ENCODE data around the gene IMP3. TPM values are rescaled to one million over a fixed set of nuclear protein-coding genes. Genes with fewer than 3 reads are reported as not detected.

The IMP3 gene
- total and polyA plus RNA-seq, 2 donors from 2014 or later: 52.0 to 95.0 TPM

DNA sequence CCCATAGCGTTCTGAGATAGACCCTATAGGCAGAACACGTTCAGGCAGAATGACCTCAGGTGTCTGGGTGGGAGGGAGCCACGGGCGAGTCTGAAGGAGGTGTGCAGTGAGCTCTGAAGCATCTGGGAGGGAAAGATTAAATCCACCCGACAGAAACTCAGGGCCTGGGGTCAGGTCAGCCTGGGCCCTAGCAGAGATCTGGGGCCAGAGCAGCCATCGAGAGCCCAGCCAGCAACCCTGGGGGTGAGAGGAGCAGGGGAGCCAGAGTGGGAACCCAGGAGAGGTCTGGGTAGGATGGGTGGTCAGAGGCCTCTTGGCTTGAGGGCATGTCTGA is 29.8 kb upstream of the IMP3 start:
- Histone ChIP-seq H3K4me1 (ENCODE audit: control insufficient read depth in 2 of 3, insufficient read depth in 2 of 3, low read depth in 1 of 3, low read length in 3 of 3) (peaks cover 0 to 19% (median 3%) of the 10 kb centered on the region in 3 donors), H3K27me3 (ENCODE audit: control insufficient read depth, insufficient read depth, low read length) (no peaks in the 10 kb centered on the region), H3K4me3 (ENCODE audit: low read length in 3 of 3) (no peak overlapping the region), H3K9ac (ENCODE audit: low read length in 3 of 3) (no peak overlapping the region), H3K36me3 (ENCODE audit: control insufficient read depth in 2 of 3, insufficient read depth in 3 of 3, low read length in 3 of 3) (no peaks in the 10 kb centered on the region), H3K27ac (ENCODE audit: low read depth in 2 of 2, low read length in 2 of 2) (no peak overlapping the region), H3K9me3 (ENCODE audit: control insufficient read depth in 2 of 3, insufficient read depth in 1 of 3, low read length in 3 of 3) (no peaks in the 10 kb centered on the region)
- intact Hi-C loops (cut with DNase I): no loop called here
- DNase-seq: no peak
- no peak for FAIRE-seq
- TF ChIP-seq, protein P1, sequence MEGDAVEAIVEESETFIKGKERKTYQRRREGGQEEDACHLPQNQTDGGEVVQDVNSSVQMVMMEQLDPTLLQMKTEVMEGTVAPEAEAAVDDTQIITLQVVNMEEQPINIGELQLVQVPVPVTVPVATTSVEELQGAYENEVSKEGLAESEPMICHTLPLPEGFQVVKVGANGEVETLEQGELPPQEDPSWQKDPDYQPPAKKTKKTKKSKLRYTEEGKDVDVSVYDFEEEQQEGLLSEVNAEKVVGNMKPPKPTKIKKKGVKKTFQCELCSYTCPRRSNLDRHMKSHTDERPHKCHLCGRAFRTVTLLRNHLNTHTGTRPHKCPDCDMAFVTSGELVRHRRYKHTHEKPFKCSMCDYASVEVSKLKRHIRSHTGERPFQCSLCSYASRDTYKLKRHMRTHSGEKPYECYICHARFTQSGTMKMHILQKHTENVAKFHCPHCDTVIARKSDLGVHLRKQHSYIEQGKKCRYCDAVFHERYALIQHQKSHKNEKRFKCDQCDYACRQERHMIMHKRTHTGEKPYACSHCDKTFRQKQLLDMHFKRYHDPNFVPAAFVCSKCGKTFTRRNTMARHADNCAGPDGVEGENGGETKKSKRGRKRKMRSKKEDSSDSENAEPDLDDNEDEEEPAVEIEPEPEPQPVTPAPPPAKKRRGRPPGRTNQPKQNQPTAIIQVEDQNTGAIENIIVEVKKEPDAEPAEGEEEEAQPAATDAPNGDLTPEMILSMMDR (IDR thresholded peaks at IDR 0.05; ENCODE audit: borderline replicate concordance, extremely low read depth, insufficient read depth): no peak

DNA sequence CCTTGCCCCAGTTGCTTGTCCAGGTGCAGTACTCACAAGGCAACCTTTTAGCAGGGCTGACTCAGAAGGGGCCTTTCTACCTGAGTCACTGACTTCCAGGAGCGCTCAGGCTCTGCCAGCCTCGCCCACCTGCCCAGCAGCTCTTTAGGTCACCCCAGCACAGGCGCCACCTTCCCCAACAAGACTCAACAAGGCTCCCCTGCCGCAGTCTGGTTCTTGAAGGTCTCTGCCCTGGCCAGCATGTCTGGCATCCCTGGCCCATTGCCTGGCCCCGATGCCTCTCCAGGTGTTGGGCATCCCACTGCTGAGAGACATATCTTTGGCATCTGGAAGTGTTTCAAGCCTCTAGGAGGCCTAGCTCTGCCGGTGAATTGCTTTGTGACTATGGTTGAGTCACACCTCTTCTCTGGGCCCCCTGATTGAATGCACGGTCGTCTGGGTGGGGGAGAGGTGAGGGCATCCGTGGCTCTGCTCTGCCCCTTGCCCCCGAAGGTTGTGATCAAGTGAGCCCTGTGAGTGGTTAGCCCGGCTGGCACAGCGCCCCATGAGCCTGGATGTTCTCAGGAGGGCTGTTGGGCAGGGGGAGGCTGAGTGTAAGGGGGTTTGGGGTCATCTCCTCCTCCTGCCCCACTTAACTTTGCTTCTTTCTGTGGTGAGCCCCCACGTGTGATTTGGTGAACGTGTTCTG is 29.3 kb upstream of the IMP3 start:
- Histone ChIP-seq H3K9ac (ENCODE audit: low read length in 3 of 3) (no peak overlapping the region), H3K36me3 (ENCODE audit: control insufficient read depth in 2 of 3, insufficient read depth in 3 of 3, low read length in 3 of 3) (no peaks in the 10 kb centered on the region), H3K9me3 (ENCODE audit: control insufficient read depth in 2 of 3, insufficient read depth in 1 of 3, low read length in 3 of 3) (no peaks in the 10 kb centered on the region), H3K27ac (ENCODE audit: low read depth in 2 of 2, low read length in 2 of 2) (no peak overlapping the region), H3K4me3 (ENCODE audit: low read length in 3 of 3) (no peak overlapping the region), H3K4me1 (ENCODE audit: control insufficient read depth in 2 of 3, insufficient read depth in 2 of 3, low read depth in 1 of 3, low read length in 3 of 3) (peaks cover 0 to 16% (median 3%) of the 10 kb centered on the region in 3 donors), H3K27me3 (ENCODE audit: control insufficient read depth, insufficient read depth, low read length) (no peaks in the 10 kb centered on the region)
- TF ChIP-seq, protein P1 (IDR thresholded peaks at IDR 0.05; ENCODE audit: borderline replicate concordance, extremely low read depth, insufficient read depth): no peak
- DNase-seq: no peak
- no peak for FAIRE-seq
- intact Hi-C loops (cut with DNase I): no loop called here

DNA sequence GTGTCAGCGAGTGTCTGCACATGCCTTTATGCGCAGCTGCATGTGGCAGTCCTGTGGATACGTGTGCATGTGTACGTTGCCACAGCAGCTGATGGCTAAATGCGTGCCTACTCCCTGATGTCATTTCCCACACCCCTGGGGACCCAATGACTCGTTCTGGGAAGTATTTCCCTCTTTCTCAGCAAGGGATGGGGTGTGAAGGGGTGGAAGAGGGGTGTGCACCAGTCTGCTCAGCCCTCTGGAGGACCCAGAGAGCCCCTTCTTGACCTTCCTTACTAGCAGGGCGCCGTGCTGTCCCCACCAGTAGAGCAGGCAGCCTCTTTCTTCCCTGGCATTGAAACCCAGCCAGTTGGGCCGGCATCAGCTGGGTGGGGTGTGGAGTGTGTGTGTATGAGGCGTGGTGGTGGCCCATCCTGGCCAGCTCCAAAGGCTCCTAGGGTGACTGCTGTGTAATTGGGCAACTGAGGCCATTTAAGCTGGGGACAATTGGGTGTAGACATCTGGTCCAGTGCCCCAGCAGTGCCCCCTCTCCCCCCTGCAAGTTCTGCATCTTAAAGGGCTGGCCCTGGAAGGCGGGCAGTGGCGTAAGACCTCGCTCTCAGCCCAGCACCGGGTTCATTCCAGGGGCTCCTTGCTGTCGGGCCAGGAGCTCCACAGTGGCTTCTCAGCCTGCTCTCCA is 26.9 kb upstream of the IMP3 start:
- H3K4me3 ChIP-seq (ENCODE audit: low read length in 3 of 3): no peak overlapping the region
- intact Hi-C loops (cut with DNase I): no loop called here
- peak in 1 of 5 donors; percentile 74 for DNase-seq
- H3K27ac ChIP-seq (ENCODE audit: low read depth in 2 of 2, low read length in 2 of 2): no peak overlapping the region
- no peaks in the 10 kb centered on the region for H3K36me3 ChIP-seq (ENCODE audit: control insufficient read depth in 2 of 3, insufficient read depth in 3 of 3, low read length in 3 of 3)
- no peak for FAIRE-seq
- peaks cover 0 to 3% (median 0%) of the 10 kb centered on the region in 3 donors for H3K4me1 ChIP-seq (ENCODE audit: control insufficient read depth in 2 of 3, insufficient read depth in 2 of 3, low read depth in 1 of 3, low read length in 3 of 3)
- H3K9me3 ChIP-seq (ENCODE audit: control insufficient read depth in 2 of 3, insufficient read depth in 1 of 3, low read length in 3 of 3): no peaks in the 10 kb centered on the region
- TF ChIP-seq, protein P1 (IDR thresholded peaks at IDR 0.05; ENCODE audit: borderline replicate concordance, extremely low read depth, insufficient read depth): no peak
- no peak overlapping the region for H3K9ac ChIP-seq (ENCODE audit: low read length in 3 of 3)
- no peaks in the 10 kb centered on the region for H3K27me3 ChIP-seq (ENCODE audit: control insufficient read depth, insufficient read depth, low read length)
